Activated CD4-positive, alpha-beta T cell treated with anti-CD3 and anti-CD28 coated beads, Interleukin-10, Interleukin-2, amounts not matched to agents 100 ng/mL and 50 ng/mL, durations not matched to agents 16 hours and 8 hours (primary cell): ENCODE data around the gene SETD6.
"Not testable (repeated sequence)": the region's sequence is repeated elsewhere in the genome, so short reads cannot be mapped to it uniquely, and the experiment has no call there.

Experiments used
- DNase-seq: peaks from one replicate; pipeline ENCODE4 v3.0.0-alpha.2; 2020

Gene SETD6

DNA sequence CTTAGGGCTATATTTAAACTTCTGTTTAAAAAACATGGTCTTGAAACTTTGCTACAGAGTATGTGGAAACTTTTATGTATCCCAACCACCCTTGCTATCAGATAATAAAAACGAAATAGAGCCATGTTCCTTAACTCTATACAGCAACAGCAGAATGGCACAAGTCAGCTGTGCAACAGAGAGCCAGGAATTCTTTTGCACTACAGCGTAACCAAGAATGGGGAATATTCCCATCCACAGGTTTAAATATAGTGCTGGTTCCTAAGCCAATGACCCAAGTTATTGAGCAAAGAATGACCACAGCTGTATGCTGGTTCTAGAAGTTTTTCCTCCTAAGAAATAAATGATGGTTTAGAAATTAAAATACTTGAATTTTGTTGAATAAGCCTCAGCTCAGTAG is 33.1 kb downstream of the SETD6 start:
- no peak for DNase-seq

- DNase-seq, result no peak
Measured at GRCh38 chr16:58551496-58551895, 36.2 kb downstream of the SETD6 start.

GRCh38 chr16:58556678-58557077 is 41.4 kb downstream of the SETD6 start:
- no peak for DNase-seq

GRCh38 chr16:58563235-58563634 is 47.9 kb downstream of the SETD6 start:
- no peak for DNase-seq

DNA sequence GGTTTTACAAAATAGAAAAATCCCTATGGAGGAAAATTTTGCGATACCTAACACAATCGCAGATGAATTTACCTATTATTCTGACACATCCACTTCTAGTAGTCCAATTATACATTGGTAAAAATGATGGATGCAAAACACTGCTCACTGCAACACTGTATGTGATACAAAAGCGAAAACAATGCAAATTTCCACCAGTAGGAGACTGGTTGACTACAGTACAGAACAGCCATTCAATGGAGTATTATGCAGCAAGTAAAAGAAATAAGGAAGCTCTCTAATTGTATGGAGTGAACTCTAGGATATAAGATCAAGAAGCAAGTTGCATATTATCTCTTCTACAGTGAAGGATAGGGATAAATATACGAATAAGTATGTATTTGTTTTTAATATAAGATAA is 48.5 kb downstream of the SETD6 start:
- DNase-seq, result no peak

DNA sequence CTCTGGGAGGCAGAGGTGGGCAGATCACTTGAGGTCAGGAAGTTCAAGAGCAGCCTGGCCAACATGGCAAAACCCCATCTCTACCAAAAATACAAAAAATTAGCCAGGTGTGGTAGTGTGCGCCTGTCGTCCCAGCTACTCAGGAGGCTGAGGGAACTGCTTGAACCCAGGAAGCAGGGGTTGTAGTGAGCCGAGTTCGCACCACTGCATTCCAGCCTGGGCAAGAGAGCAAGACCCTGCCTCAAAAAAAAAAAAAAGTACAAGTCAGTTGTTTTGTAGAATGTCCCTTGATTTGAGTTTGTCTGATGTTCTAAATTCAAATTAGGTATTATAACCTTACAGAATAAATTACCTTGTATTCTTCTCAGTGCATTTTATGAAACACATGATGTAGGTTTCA is 50.4 kb downstream of the SETD6 start:
- DNase-seq, result not testable (repeated sequence)
